ENCODE data around the gene CTSH.

Gene CTSH

GRCh38 chr15:78977591-78978347, 32.9 kb upstream of the CTSH start:
- FAIRE-seq = no peak

GRCh38 chr15:78977091-78977571, 32.3 kb upstream of the CTSH start:
- FAIRE-seq = no peak

- no peak for FAIRE-seq
These were observed 31.8 kb upstream of the CTSH start for GRCh38 chr15:78976691-78977090.

- FAIRE-seq = no peak
These were observed 29.5 kb upstream of the CTSH start for GRCh38 chr15:78974272-78974918.

GRCh38 chr15:78969687-78970349, 25.0 kb upstream of the CTSH start:
- FAIRE-seq = no peak

GRCh38 chr15:78968539-78969271, 23.9 kb upstream of the CTSH start:
- FAIRE-seq = no peak

GRCh38 chr15:78968114-78968513, 23.3 kb upstream of the CTSH start:
- FAIRE-seq = no peak

GRCh38 chr15:78960308-78960707, 15.5 kb upstream of the CTSH start:
- no peak for FAIRE-seq

GRCh38 chr15:78959360-78959759, 14.5 kb upstream of the CTSH start:
- FAIRE-seq = no peak

GRCh38 chr15:78957416-78958093, 12.7 kb upstream of the CTSH start:
- no peak for FAIRE-seq

GRCh38 chr15:78956937-78957336, 12.1 kb upstream of the CTSH start:
- no peak for FAIRE-seq

- no peak for FAIRE-seq
These were observed 10.5 kb upstream of the CTSH start for GRCh38 chr15:78955355-78955754.

- FAIRE-seq = no peak
These were observed 7.0 kb upstream of the CTSH start for GRCh38 chr15:78951841-78952238.

GRCh38 chr15:78950902-78951840, 6.3 kb upstream of the CTSH start:
- no peak for FAIRE-seq

- no peak for FAIRE-seq
These were observed 5.5 kb upstream of the CTSH start for GRCh38 chr15:78950343-78950742.

- no peak for FAIRE-seq
These were observed 4.6 kb upstream of the CTSH start for GRCh38 chr15:78949461-78949860.

- FAIRE-seq = no peak
These were observed 2.7 kb upstream of the CTSH start for GRCh38 chr15:78947506-78947905.

- no peak for FAIRE-seq
These were observed 1.6 kb upstream of the CTSH start for GRCh38 chr15:78946493-78946892.

GRCh38 chr15:78944202-78944625, 632 bp downstream of the CTSH start:
- no peak for FAIRE-seq

- no peak for FAIRE-seq
These were observed 1.2 kb downstream of the CTSH start for GRCh38 chr15:78943692-78944091.

- no peak for FAIRE-seq
These were observed 2.1 kb downstream of the CTSH start for GRCh38 chr15:78942741-78943140.
